ENCODE results near the gene IGFBP5.

DNA sequence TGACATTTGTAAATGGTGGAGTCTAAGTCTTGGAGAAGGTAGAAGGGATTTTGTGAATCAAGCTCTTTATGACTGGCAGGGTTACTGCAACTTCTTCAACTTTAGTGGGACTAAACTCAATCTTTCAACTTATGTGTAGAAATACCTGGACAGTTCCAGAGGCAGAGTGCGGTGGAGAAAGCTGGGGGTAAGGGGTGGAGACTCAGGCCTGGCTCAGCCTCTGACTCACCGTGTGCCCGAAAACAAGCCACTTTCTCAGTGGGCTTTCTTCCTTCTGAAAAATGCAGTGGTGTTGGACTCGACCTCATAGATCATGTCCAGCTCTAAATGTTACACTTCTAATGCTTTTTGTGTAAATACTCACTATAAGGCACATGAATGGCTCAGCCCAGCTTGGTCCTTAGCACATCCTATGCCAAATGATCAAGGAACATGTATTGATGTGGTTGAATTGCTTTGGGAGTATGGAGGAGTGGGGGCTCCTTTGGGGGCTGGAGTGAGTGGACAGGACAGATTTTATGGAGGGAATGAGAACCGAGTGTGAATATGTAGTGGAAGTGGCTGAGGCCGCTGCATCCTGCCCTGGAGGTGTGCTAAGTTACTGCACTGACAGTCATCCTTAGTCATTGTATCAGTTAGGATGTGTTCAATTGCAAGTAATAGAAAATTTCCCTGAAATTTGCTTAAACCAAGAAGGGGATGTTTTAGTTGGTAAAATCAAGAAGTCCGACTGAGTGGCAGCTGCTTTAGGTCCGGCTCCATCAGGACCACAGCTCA, 32.2 kb upstream of the IGFBP5 start:
- TF ChIP-seq, protein P1, sequence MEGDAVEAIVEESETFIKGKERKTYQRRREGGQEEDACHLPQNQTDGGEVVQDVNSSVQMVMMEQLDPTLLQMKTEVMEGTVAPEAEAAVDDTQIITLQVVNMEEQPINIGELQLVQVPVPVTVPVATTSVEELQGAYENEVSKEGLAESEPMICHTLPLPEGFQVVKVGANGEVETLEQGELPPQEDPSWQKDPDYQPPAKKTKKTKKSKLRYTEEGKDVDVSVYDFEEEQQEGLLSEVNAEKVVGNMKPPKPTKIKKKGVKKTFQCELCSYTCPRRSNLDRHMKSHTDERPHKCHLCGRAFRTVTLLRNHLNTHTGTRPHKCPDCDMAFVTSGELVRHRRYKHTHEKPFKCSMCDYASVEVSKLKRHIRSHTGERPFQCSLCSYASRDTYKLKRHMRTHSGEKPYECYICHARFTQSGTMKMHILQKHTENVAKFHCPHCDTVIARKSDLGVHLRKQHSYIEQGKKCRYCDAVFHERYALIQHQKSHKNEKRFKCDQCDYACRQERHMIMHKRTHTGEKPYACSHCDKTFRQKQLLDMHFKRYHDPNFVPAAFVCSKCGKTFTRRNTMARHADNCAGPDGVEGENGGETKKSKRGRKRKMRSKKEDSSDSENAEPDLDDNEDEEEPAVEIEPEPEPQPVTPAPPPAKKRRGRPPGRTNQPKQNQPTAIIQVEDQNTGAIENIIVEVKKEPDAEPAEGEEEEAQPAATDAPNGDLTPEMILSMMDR (IDR thresholded peaks at IDR 0.05): no peak
- no peak for TF ChIP-seq POLR2A (IDR thresholded peaks at IDR 0.05)

All from tibial nerve (tissue), 3 donors.